ENCODE data around the gene WWTR1.

Gene WWTR1

DNA sequence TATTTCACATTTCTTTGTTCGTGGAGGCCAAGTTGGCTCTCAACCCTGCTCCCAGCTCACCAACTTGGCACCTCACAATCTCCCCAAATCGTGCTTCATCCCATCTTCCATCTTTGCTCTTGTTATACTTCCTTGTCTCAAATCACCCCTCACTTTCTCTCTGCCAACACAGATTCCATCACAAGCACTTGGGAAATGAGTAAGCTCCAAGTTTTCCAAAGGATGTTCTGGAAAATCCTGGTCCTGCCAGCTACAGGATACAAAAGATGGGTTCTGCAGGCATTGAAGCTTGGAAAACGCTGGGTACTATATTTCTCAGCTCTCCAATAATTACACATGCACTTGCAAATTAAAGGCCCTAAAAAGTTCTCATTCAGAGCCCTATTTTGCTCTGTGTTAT is 187.4 kb downstream of the WWTR1 start:
- DNase-seq (ENCODE audit: low read depth): no peak

DNA sequence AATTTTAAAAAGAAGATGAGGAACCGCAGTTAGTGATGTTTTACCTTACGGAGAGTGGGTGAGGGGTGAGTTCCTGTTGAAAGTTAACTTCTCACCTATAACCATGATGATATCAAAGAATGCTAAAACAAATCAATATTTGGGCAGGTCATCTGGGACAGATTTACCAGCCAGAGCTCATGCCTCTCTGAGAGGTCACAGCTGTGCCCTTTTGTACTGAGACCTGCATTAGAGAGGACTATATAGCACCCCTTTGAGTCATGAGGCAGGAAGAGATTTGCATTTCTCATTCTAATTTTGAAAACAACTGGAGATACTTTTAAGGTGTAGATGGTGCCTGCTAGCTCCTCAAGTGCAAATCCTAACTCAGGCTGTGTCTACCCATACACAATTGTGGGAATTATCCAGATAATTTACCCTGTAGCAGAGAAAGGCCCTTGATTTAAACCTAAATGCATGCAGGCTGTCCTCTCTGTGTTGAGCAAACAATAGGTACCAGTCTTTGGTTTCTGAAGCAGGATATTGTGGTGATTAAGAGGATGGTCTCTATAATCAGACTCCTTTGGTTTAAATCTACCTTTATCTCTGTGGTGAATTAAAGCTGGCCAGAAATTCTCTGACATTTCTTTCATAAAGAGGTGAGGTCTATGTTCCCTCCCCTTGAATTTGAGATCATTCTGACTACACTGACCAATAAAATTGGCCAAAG is 189.2 kb downstream of the WWTR1 start:
- no peak for DNase-seq (ENCODE audit: low read depth)
